GM18909 (cell line): ENCODE results near the gene NUTM2B.
"Not testable (repeated sequence)": the region's sequence is repeated elsewhere in the genome, so short reads cannot be mapped to it uniquely, and the experiment has no call there.

Experiments
- ATAC-seq: cut with Tn5 transposase; IDR thresholded peaks from one replicate; pipeline ENCODE4 v1.9.1; 2021; ENCODE audit warnings: mild to moderate bottlenecking; ENCODE audit not compliant: unreplicated experiment, poor library complexity

Gene NUTM2B

GRCh38 chr10:79744844-79745243, 41.8 kb downstream of the NUTM2B start:
- not testable (repeated sequence) for ATAC-seq

- ATAC-seq = not testable (repeated sequence)
Measured at GRCh38 chr10:79748510-79748909, 45.5 kb downstream of the NUTM2B start.

GRCh38 chr10:79753601-79754000, 50.6 kb downstream of the NUTM2B start:
- not testable (repeated sequence) for ATAC-seq

GRCh38 chr10:79758297-79758993, 55.4 kb downstream of the NUTM2B start:
- ATAC-seq = not testable (repeated sequence)
